MCF 10A (cell line): ENCODE measurements around the gene MEGF8. TPM values are rescaled to one million over a fixed set of nuclear protein-coding genes. Genes with fewer than 3 reads are reported as not detected.
"Not testable (repeated sequence)": the region's sequence is repeated elsewhere in the genome, so short reads cannot be mapped to it uniquely, and the experiment has no call there.

Experiments
- BruUV-seq: library from RNA; stranded (reverse); fragments of 400-500 nt; replicated peaks from 2 replicates; lab custom pipeline; 2021; lab: Mats Ljungman, UMichigan
- CTCF ChIA-PET: fragments of 300-600 bp; sonication (Branson Sonifier 250); formaldehyde crosslinking; extraction: SDS; loops from one replicate; lab custom pipeline; 2021; ENCODE audit warnings: antibody characterized with exemption, inconsistent platforms; lab: Yijun Ruan, JAX
- POLR2A ChIA-PET: fragments of 300-600, 350-650 bp; sonication (Branson Sonifier 250); formaldehyde crosslinking; extraction: SDS; loops from one replicate; lab custom pipeline; 2020; ENCODE audit warnings: antibody characterized with exemption, inconsistent platforms; lab: Yijun Ruan, JAX
- DNase-seq: peaks from one replicate; pipeline ENCODE4 v3.0.0-alpha.2; 2018; ENCODE audit not compliant: unreplicated experiment
- H3K27ac Mint-ChIP-seq: one replicate; pipeline ENCODE4 v1.8.0; 2022; ENCODE audit warnings: mild to moderate bottlenecking, low read depth, mixed read lengths; ENCODE audit not compliant: unreplicated experiment
- H3K27me3 Mint-ChIP-seq: one replicate; pipeline ENCODE4 v1.8.0; 2022; ENCODE audit warnings: mixed read lengths; ENCODE audit not compliant: insufficient read depth, unreplicated experiment
- H3K36me3 Mint-ChIP-seq: one replicate; pipeline ENCODE4 v1.8.0; 2022; ENCODE audit warnings: mild to moderate bottlenecking, moderate library complexity, mixed read lengths; ENCODE audit not compliant: insufficient read depth, unreplicated experiment
- H3K4me1 Mint-ChIP-seq: one replicate; pipeline ENCODE4 v1.8.0; 2022; ENCODE audit warnings: mixed read lengths; ENCODE audit not compliant: insufficient read depth, unreplicated experiment
- H3K4me3 Mint-ChIP-seq: one replicate; pipeline ENCODE4 v1.8.0; 2022; ENCODE audit warnings: mild to moderate bottlenecking, moderate library complexity, mixed read lengths; ENCODE audit not compliant: unreplicated experiment
- H3K9me3 Mint-ChIP-seq: one replicate; pipeline ENCODE4 v1.8.0; 2022; ENCODE audit warnings: mixed read lengths; ENCODE audit not compliant: unreplicated experiment
- CTCF ChIP-seq: fragments of 200-600 bp; IDR thresholded peaks from one replicate; pipeline ENCODE4 v1.8.0; 2022; ENCODE audit warnings: antibody characterized with exemption, mild to moderate bottlenecking; ENCODE audit not compliant: unreplicated experiment
- intact Hi-C: fragments of 100-400 bp; cut with micrococcal nuclease; formaldehyde crosslinking; loops from 2 replicates; pipeline ENCODE4 v1.14.1; 2022
- total RNA-seq: library from RNA; stranded (reverse); gene quantifications from 2 replicates; pipeline ENCODE4 v1.2.3, GENCODE V29; 2022

MEGF8 gene
- total RNA-seq, 1 experiment from 2014 or later = 13.0 TPM

GRCh38 chr19:42335374-42335936, 10.0 kb downstream of the MEGF8 start:
- intact Hi-C loops = no loop called here
- H3K27ac Mint-ChIP-seq = no peak overlapping the region
- ChIA-PET POLR2A (no interaction called here), CTCF (no interaction called here)
- TF ChIP-seq CTCF = no peak
- peaks cover 10% of the 10 kb centered on the region for H3K36me3 Mint-ChIP-seq
- H3K4me3 Mint-ChIP-seq = no peak overlapping the region
- no peak for DNase-seq
- H3K4me1 Mint-ChIP-seq = no peaks in the 10 kb centered on the region
- H3K27me3 Mint-ChIP-seq = no peaks in the 10 kb centered on the region
- no peaks in the 10 kb centered on the region for H3K9me3 Mint-ChIP-seq
- no TSS peak for BruUV-seq

GRCh38 chr19:42335971-42336370, 10.5 kb downstream of the MEGF8 start:
- Mint-ChIP-seq H3K27ac (no peak overlapping the region), H3K9me3 (no peaks in the 10 kb centered on the region), H3K4me1 (no peaks in the 10 kb centered on the region), H3K4me3 (no peak overlapping the region), H3K27me3 (no peaks in the 10 kb centered on the region), H3K36me3 (peaks cover 10% of the 10 kb centered on the region)
- TF ChIP-seq CTCF = no peak
- POLR2A ChIA-PET = interaction anchor here (0.6 kb wide), 1 partner anchor 12 kb away, joined by 3 read pairs; no protein-coding TSS in a partner anchor
- CTCF ChIA-PET = no interaction called here
- no peak for DNase-seq
- intact Hi-C loops = no loop called here
- no TSS peak for BruUV-seq

GRCh38 chr19:42339126-42339860, 13.9 kb downstream of the MEGF8 start:
- ChIA-PET POLR2A (interaction anchor here (2.2 kb wide), 1 partner anchor 12 kb away, joined by 5 read pairs; no protein-coding TSS in a partner anchor), CTCF (interaction anchor here (0.6 kb wide), 1 partner anchor 48 kb away, joined by 3 read pairs; no protein-coding TSS in a partner anchor)
- BruUV-seq, H3K4me1 Mint-ChIP-seq, H3K9me3 Mint-ChIP-seq, intact Hi-C loops, H3K27ac Mint-ChIP-seq, DNase-seq, H3K27me3 Mint-ChIP-seq, H3K4me3 Mint-ChIP-seq: not testable (repeated sequence)
- H3K36me3 Mint-ChIP-seq = peaks cover 18% of the 10 kb centered on the region

GRCh38 chr19:42339922-42340321, 14.5 kb downstream of the MEGF8 start:
- CTCF ChIA-PET = interaction anchor here (0.6 kb wide), 1 partner anchor 48 kb away, joined by 3 read pairs; no protein-coding TSS in a partner anchor
- not testable (repeated sequence) for H3K4me3 Mint-ChIP-seq, H3K9me3 Mint-ChIP-seq

More at GRCh38 chr19:42339922-42340321, 14.5 kb downstream of the MEGF8 start:
- H3K27me3 Mint-ChIP-seq, BruUV-seq, intact Hi-C loops, H3K27ac Mint-ChIP-seq, H3K4me1 Mint-ChIP-seq, DNase-seq: not testable (repeated sequence)
- peaks cover 18% of the 10 kb centered on the region for H3K36me3 Mint-ChIP-seq
- POLR2A ChIA-PET = interaction anchor here (2.2 kb wide), 1 partner anchor 13 kb away, joined by 5 read pairs; no protein-coding TSS in a partner anchor
